Activated gamma-delta T cell (primary cell): ENCODE results near the gene HIF3A.
"Not testable (repeated sequence)": the region's sequence is repeated elsewhere in the genome, so short reads cannot be mapped to it uniquely, and the experiment has no call there.

ENCODE experiments used
- DNase-seq: peaks from one replicate; lab custom pipeline; 2025; lab: John Stamatoyannopoulos, UW

HIF3A gene

DNA sequence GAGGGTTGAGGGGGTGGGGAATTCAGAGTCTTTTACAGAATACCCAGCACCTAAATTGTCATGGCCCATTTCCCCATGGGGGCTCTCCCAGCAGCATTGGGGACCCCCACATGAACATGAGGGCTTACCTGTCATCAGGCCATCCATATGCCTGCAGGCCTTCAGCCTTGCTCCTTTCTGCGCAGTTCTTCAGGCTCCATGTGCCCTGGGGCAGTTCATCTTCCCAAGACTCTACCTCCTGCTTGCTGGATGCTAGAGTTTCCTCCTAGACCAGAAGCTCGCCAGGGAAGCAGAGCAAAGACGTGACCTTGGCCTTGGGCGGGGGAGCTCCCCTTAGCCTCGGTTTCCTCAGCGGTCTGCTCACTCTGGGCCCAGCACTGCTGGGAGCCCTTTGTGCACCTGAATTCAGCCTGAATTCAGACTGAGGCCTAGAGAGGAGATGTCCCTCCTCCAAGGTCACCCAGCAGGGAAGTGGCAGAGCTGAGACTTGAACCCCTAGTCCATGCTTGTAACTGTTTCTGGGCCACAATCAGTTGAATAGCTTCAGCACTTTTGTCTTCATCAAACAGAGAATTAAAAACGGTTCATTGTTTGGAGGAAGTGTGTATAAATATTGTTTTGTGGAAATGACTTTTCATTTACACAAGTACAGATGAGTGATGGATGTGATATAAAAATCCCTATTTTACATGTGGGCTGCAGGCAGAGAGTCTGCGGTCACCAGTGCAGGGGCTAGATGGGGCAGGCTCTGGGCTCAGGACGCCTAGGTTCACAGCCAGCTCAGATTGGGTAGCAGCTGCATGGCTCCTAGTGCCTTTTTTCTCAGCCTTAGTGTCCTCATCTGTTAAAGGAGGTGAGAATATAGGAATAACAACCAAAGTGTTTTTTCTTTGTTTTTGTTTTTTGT, 59.6 kb downstream of the HIF3A start:
- no peak for DNase-seq

DNA sequence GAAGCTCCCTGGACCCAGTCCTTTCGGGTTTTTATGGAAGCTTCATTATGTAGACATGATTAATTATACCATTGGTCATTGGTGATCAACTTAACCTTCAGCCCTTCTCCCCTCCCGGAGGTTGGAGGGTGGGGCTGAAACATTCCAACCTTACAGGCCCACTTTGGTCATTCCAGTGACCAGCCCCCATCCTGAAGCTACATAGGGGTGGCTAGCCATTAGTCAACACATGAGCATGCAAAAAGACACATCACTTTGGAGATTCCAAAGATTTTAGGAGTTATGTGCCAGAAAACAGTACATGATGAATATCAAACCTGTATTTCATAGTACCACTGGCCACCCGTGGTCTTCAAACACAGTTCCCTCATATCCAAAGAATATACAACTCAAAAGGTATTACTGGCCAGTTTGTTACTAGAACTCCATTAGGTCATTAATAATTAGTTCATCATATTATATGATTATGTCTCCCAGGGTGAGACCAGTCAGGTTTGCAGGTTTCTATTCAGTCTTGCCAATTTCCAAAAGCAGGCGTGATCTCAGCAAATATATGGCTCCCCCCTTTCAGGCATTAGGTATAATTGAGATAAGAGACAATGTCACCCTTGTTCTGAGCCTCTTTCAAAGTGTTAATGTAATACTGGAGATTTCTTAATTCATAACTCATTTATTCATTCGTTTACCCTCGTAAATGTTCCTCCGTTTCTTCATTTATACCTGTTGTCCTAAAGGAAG, 61.2 kb downstream of the HIF3A start:
- no peak for DNase-seq

GRCh38 chr19:46361915-46362314, 65.1 kb downstream of the HIF3A start:
- no peak for DNase-seq

GRCh38 chr19:46364359-46364758, 67.5 kb downstream of the HIF3A start:
- no peak for DNase-seq

DNA sequence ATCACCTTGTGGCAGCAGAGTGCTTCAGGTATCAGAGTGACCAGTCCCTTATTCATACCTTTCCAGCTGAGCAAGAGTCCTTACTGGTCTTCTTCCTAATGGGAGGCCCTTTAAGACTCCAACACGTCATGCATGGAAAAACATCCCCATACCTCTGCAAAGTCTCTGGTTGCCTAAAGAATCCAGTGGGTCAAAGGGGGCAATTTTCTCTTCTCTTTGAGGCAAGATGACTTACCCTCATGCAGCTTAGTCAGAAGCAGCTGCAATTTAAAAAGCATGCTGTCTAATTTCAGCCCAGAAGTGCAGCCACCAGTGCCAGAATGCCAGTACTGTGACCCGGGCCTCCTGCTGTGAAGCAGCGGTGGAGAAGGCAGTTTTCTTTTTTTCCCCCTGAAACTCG, 68.7 kb downstream of the HIF3A start:
- no peak for DNase-seq

DNA sequence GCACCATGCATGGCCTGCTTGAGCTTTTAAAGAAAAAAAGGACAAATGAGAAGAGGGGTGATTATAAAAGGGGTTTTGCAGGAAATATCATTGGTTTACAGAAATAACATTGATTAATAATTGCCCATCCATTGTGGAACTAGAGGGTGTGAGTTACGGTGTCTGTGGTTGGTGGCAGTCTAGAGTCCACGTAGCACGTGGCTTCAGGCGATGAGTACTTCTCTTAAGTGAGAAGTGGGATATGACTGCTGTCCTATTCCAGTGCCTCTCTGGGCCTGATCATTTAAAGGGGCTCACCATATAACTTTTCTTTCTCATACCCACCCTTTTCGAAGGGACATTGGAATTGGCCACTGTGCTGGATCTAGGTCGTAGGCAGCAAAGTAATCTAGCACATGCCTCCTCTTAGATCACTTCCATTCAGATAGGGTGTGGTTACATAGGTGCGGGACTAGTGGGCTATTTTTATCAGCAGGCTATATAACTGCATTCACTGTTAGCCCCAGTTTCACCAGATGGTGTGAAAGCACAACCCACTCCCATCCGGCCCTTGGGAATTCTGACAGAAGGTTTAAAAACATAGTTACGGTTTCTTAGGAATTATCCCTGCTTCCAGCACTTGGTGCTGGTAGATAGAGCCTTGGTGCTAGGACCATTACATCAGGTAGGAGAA, 69.9 kb downstream of the HIF3A start:
- no peak for DNase-seq

GRCh38 chr19:46367426-46367825, 70.6 kb downstream of the HIF3A start:
- DNase-seq, result no peak

- DNase-seq, result no peak
Measured at GRCh38 chr19:46368116-46368515, 71.3 kb downstream of the HIF3A start.

- DNase-seq, result no peak
Measured at GRCh38 chr19:46369817-46370216, 73.0 kb downstream of the HIF3A start.

DNA sequence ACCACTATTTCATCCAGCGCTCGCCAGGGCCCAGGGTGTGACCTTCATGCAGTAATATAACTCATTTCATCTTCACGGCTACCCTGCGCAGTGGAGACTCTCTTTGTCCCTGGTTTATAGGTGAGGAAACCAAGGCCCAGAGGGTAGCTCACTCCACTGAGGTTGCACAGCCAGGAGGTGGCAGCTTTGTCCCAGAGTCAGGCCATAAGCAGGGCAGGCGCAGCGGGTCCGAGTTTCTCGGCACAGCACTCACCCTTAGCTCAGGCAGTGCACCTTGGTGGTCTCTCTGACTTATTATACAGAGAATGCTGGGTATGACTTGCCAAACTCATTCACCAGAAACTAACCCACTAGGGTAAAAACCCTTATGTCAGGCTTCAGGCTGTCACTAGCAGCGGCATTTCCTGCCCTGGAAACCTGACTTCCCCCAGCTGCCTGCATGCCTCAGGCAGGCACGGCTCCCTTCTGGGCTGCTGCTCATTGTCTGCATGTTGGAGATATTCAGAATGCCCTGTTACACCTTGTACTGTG, 74.6 kb downstream of the HIF3A start:
- DNase-seq, result no peak

- DNase-seq, result no peak
Measured at GRCh38 chr19:46372901-46373490, 76.2 kb downstream of the HIF3A start.

GRCh38 chr19:46373491-46374359, 76.9 kb downstream of the HIF3A start:
- no peak for DNase-seq

DNA sequence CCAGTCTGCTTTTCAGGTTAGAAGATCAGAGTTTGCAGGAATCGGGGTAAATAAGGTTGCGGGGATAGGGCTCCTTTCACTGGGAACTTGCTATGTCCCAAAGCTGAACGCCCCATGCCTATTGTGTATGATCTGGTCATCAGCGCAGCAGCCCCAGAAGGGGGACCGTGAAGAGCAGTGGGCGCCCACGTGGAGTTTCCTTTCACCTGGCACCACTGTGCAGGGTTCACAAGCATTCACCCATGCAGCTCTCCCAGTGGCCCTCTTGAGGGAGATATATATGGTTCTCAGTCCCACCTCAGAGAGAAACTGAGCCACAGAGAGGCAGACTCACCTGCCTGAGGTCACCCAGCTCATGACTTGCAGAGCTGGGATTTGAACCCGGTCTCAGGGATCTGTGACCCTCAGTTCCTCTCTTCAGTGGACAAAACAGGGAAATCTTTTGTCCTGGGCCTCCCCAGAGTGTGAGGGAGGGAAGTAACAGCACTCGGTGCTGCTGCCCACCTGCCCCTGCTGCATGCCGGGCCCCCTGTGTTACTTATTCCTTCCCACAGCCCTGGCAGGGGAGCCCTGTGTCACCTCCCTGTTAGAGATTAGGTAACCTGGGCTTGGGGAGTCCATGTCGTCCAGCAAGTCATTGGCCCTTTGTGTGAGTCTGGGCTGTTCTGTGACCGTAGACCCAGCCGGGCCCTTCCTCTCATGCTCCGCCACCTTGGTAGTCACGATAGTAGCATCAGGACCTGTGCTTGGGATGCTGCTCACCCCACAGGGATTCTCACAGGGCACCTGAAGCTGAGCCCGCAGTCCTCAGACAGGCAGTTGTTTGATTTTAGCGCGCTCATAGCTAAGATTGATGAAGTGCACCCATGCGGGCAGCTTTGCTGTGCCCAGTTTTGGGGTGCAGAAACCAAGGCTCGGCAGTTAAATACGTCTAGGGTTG, 78.0 kb downstream of the HIF3A start:
- no peak for DNase-seq

GRCh38 chr19:46375476-46376067, 78.7 kb downstream of the HIF3A start:
- not testable (repeated sequence) for DNase-seq

DNA sequence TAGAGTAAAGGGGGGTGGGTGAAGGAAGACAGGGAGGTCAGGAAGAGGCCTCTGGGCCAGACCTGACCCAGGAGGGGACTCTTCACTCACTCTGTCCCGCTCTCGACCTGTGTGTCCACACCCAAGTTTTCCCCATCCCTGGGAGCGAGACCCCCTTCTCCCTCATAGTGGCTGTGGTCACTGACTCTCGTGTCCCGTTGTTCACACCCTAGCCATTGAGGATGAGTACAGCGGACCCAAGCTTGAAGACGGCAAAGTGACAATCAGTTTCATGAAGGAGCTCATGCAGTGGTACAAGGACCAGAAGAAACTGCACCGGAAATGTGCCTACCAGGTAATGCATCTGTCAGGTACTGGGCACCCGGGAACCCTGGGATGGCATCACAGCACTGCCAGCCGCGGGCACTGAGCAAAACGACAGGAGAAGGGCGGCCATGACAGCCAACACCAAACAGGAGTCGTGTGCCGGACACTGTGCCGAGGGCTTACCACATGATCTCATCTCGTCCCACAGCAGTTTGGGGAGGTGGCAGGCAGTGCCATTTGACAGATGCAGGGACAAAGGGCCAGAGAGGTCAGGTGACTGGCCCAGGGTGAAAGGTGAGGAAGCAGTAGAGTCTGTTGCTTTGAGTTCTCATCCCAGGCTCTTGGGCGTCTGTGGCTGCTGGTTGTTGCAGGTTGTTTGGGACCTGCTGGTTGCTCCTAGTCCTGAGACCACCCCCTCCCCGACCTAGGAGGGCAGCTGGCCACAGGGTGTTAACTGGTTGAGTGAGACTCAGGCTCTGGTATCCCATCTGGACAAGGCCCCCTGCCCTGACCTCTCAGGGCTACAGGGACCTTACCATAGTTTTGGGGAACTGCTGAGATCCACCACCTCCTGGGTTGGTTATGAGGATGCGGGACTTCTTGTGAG, 79.7 kb downstream of the HIF3A start:
- no peak for DNase-seq

- DNase-seq, result no peak
Measured at GRCh38 chr19:46378268-46378667, 81.4 kb downstream of the HIF3A start.

GRCh38 chr19:46380690-46381089, 83.8 kb downstream of the HIF3A start:
- no peak for DNase-seq

GRCh38 chr19:46381346-46381745, 84.5 kb downstream of the HIF3A start:
- no peak for DNase-seq
